ENCODE results near the gene VAMP1.

GRCh38 chr12:6450091-6450868 lies 20.2 kb downstream of the VAMP1 start:
- TF ChIP-seq POLR2A (IDR thresholded peaks at IDR 0.05) = no peak
- TF ChIP-seq, protein P1, sequence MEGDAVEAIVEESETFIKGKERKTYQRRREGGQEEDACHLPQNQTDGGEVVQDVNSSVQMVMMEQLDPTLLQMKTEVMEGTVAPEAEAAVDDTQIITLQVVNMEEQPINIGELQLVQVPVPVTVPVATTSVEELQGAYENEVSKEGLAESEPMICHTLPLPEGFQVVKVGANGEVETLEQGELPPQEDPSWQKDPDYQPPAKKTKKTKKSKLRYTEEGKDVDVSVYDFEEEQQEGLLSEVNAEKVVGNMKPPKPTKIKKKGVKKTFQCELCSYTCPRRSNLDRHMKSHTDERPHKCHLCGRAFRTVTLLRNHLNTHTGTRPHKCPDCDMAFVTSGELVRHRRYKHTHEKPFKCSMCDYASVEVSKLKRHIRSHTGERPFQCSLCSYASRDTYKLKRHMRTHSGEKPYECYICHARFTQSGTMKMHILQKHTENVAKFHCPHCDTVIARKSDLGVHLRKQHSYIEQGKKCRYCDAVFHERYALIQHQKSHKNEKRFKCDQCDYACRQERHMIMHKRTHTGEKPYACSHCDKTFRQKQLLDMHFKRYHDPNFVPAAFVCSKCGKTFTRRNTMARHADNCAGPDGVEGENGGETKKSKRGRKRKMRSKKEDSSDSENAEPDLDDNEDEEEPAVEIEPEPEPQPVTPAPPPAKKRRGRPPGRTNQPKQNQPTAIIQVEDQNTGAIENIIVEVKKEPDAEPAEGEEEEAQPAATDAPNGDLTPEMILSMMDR (IDR thresholded peaks at IDR 0.05) = no peak

Data from body of pancreas (tissue), 4 donors.